H1 (cell line): ENCODE data around the gene HLA-A. TPM values are rescaled to one million over a fixed set of nuclear protein-coding genes. Genes with fewer than 3 reads are reported as not detected.
A peak's percentile ranks its signal among the peaks of the same experiment; 100 is the strongest.

Source experiments
- CTCF ChIA-PET: fragments of 300-600 bp; sonication (Branson Sonifier 250); formaldehyde crosslinking; loops from one replicate; lab custom pipeline; 2021; ENCODE audit not compliant: partially characterized antibody; lab: Charles Lee
- POLR2A ChIA-PET: fragments of 300-600 bp; sonication (Branson Sonifier 250); formaldehyde crosslinking; loops from one replicate; lab custom pipeline; 2021; ENCODE audit warnings: inconsistent platforms; ENCODE audit not compliant: partially characterized antibody; lab: Charles Lee
- DNase-seq, 2 experiments: peaks; one replicate each; pipeline versions ENCODE4 v3.0.0 to v3.0.0-alpha.2; 2010 to 2022; ENCODE audit warnings: low spot score in 2 of 2, low read depth in 1 of 2, mixed read lengths in 1 of 2
- FAIRE-seq: peaks from 2 replicates; lab custom pipeline; 2011; peaks lifted over from hg19 to GRCh38; lab: Jason Lieb, UNC
- H2AFZ ChIP-seq: 2 replicates; pipeline ENCODE4 v1.8.1; 2012; ENCODE audit warnings: low read length, inconsistent platforms
- H2AK5ac ChIP-seq: 2 replicates; pipeline ENCODE4 v1.6.1; 2013; ENCODE audit warnings: low read depth, low read length
- H2BK120ac ChIP-seq: replicated peaks from 2 replicates; pipeline ENCODE3; 2013; ENCODE audit warnings: low read depth, low read length, inconsistent platforms
- H2BK12ac ChIP-seq: 2 replicates; pipeline ENCODE4 v1.6.1; 2013; ENCODE audit warnings: low read depth, low read length
- H2BK15ac ChIP-seq: 2 replicates; pipeline ENCODE4 v1.6.1; 2013; ENCODE audit warnings: low read length
- H2BK20ac ChIP-seq: 2 replicates; pipeline ENCODE4 v1.6.1; 2013; ENCODE audit warnings: low read length
- H2BK5ac ChIP-seq: 2 replicates; pipeline ENCODE4 v1.6.1; 2013; ENCODE audit warnings: low read depth, low read length
- H3K14ac ChIP-seq: 2 replicates; pipeline ENCODE4 v1.6.1; 2013; ENCODE audit warnings: inconsistent platforms; ENCODE audit not compliant: insufficient read length
- H3K18ac ChIP-seq: 2 replicates; pipeline ENCODE4 v1.6.1; 2013; ENCODE audit warnings: low read length; ENCODE audit errors: extremely low read depth
- H3K23ac ChIP-seq: 2 replicates; pipeline ENCODE4 v1.6.1; 2013; ENCODE audit warnings: inconsistent platforms; ENCODE audit not compliant: insufficient read length
- H3K23me2 ChIP-seq: 2 replicates; pipeline ENCODE4 v1.6.1; 2013; ENCODE audit warnings: low read depth, low read length
- H3K27ac ChIP-seq: 2 replicates; pipeline ENCODE4 v1.6.1; 2011; ENCODE audit warnings: low read depth, low read length, inconsistent platforms
- H3K27me3 ChIP-seq, 4 experiments: replicated peaks in 1 of 4; 1 replicate in 1 of 4; 2 replicates in 3 of 4; pipeline versions ENCODE4 v1.6.1 to v1.8.1; 2011 to 2013; ENCODE audit warnings: low read length in 3 of 4, mild to moderate bottlenecking in 3 of 4, inconsistent platforms in 2 of 4, mixed read lengths in 2 of 4, moderate library complexity in 1 of 4; ENCODE audit not compliant: control insufficient read depth in 3 of 4, insufficient read depth in 3 of 4; ENCODE audit errors: extremely low read depth in 1 of 4
- H3K36me3 ChIP-seq, 4 experiments: 2 replicates each; pipeline versions ENCODE4 v1.6.1 to v1.8.1; 2011 to 2013; ENCODE audit warnings: mild to moderate bottlenecking in 4 of 4, low read length in 3 of 4, moderate library complexity in 2 of 4, control low read depth in 1 of 4, inconsistent platforms in 1 of 4; ENCODE audit not compliant: insufficient read depth in 4 of 4, control insufficient read depth in 2 of 4
- H3K4ac ChIP-seq: replicated peaks from 2 replicates; pipeline ENCODE3; 2013; ENCODE audit warnings: low read length, low read depth, mixed read lengths, inconsistent platforms; ENCODE audit not compliant: insufficient read length
- H3K4me1 ChIP-seq, 4 experiments: replicated peaks in 1 of 4; 1 replicate in 1 of 4; 2 replicates in 3 of 4; pipeline versions ENCODE4 v1.6.1 to v1.8.1; 2011 to 2013; ENCODE audit warnings: low read length in 3 of 4, inconsistent platforms in 2 of 4, mixed read lengths in 1 of 4; ENCODE audit not compliant: insufficient read depth in 4 of 4, control insufficient read depth in 3 of 4
- H3K4me2 ChIP-seq, 2 experiments: 2 replicates each; pipeline versions ENCODE4 v1.6.1 to v1.8.1; 2011 to 2013; ENCODE audit warnings: low read depth in 2 of 2, low read length in 2 of 2, control low read depth in 1 of 2, inconsistent platforms in 1 of 2, mild to moderate bottlenecking in 1 of 2; ENCODE audit not compliant: insufficient read depth in 1 of 2
- H3K4me3 ChIP-seq, 4 experiments: fragments of 200-600, 300-600 bp in 1 of 4; sonication (generic), shearing (Covaris generic), sonication (Bioruptor Twin) in 1 of 4; 2 replicates each; pipeline versions ENCODE4 v1.5.1 to v1.8.1; 2011 to 2016; ENCODE audit warnings: low read length in 4 of 4, low read depth in 3 of 4, control low read depth in 2 of 4, inconsistent platforms in 2 of 4, mild to moderate bottlenecking in 2 of 4, mixed read lengths in 1 of 4, moderate library complexity in 1 of 4; ENCODE audit not compliant: insufficient read depth in 2 of 4; ENCODE audit errors: extremely low read depth in 1 of 4
- H3K56ac ChIP-seq: replicated peaks from 2 replicates; pipeline ENCODE3; 2013; ENCODE audit warnings: low read depth, mild to moderate bottlenecking, mixed read lengths, low read length, inconsistent platforms; ENCODE audit not compliant: insufficient read length
- H3K79me1 ChIP-seq: 2 replicates; pipeline ENCODE4 v1.6.1; 2013; ENCODE audit warnings: low read depth, low read length, control low read depth
- H3K79me2 ChIP-seq, 2 experiments: 2 replicates each; pipeline versions ENCODE4 v1.6.1 to v1.8.1; 2012 to 2013; ENCODE audit warnings: low read length in 2 of 2, mild to moderate bottlenecking in 2 of 2, inconsistent platforms in 1 of 2; ENCODE audit not compliant: insufficient read depth in 2 of 2, control insufficient read depth in 1 of 2
- H3K9ac ChIP-seq, 4 experiments: replicated peaks in 1 of 4; 1 replicate in 1 of 4; 2 replicates in 3 of 4; pipeline versions ENCODE4 v1.6.1 to v1.8.1; 2011 to 2013; ENCODE audit warnings: low read depth in 3 of 4, low read length in 3 of 4, control low read depth in 2 of 4, mild to moderate bottlenecking in 2 of 4, moderate library complexity in 2 of 4, inconsistent platforms in 1 of 4; ENCODE audit errors: extremely low read depth in 1 of 4
- H3K9me3 ChIP-seq, 2 experiments: 2 replicates each; pipeline versions ENCODE4 v1.6.1 to v1.8.1; 2012 to 2013; ENCODE audit warnings: mild to moderate bottlenecking in 2 of 2, moderate library complexity in 2 of 2, control low read depth in 1 of 2, inconsistent platforms in 1 of 2, low read depth in 1 of 2, low read length in 1 of 2, mixed read lengths in 1 of 2; ENCODE audit not compliant: insufficient read depth in 2 of 2
- H4K20me1 ChIP-seq, 2 experiments: replicated peaks in 1 of 2; 2 replicates each; pipeline versions ENCODE3 to v1.8.1; 2011 to 2013; ENCODE audit warnings: inconsistent platforms in 2 of 2, low read length in 2 of 2, mild to moderate bottlenecking in 1 of 2; ENCODE audit not compliant: insufficient read depth in 2 of 2, control insufficient read depth in 1 of 2
- H4K5ac ChIP-seq: 2 replicates; pipeline ENCODE4 v1.6.1; 2013; ENCODE audit warnings: low read length, low read depth, mixed read lengths, inconsistent platforms; ENCODE audit not compliant: insufficient read length
- H4K8ac ChIP-seq: 2 replicates; pipeline ENCODE4 v1.8.0; 2013; ENCODE audit warnings: mild to moderate bottlenecking, moderate library complexity, low read length, inconsistent platforms; ENCODE audit not compliant: insufficient read depth; ENCODE audit errors: extremely low read depth
- H4K91ac ChIP-seq: replicated peaks from 2 replicates; pipeline ENCODE3; 2013; ENCODE audit warnings: low read length, mixed read lengths, inconsistent platforms; ENCODE audit not compliant: insufficient read length
- EP300 ChIP-seq, 2 experiments: IDR thresholded peaks; 1 replicate in 1 of 2; 2 replicates in 1 of 2; pipeline ENCODE4 v1.6.1; 2011 to 2012; ENCODE audit warnings: low read depth in 2 of 2, low read length in 2 of 2, mild to moderate bottlenecking in 2 of 2, borderline replicate concordance in 1 of 2, inconsistent platforms in 1 of 2, moderate library complexity in 1 of 2
- EZH2 ChIP-seq: fragments of 200-600 bp; sonication (generic); IDR thresholded peaks from 2 replicates; pipeline ENCODE4 v1.7.1; 2012; ENCODE audit warnings: low read depth, mild to moderate bottlenecking, moderate library complexity, low read length, inconsistent platforms; ENCODE audit not compliant: severe bottlenecking
- HDAC6 ChIP-seq: IDR thresholded peaks from one replicate; pipeline ENCODE4 v1.7.1; 2012; ENCODE audit warnings: low read depth, mild to moderate bottlenecking, inconsistent platforms, low read length, moderate library complexity
- NRF1 ChIP-seq: IDR thresholded peaks from 2 replicates; pipeline ENCODE4 v1.6.1; 2011; ENCODE audit warnings: mild to moderate bottlenecking, low read depth, low read length, improper control_type of control experiment
- POU5F1 ChIP-seq: IDR thresholded peaks from 2 replicates; pipeline ENCODE4 v1.6.1; 2011; ENCODE audit warnings: low read depth, mild to moderate bottlenecking, low read length, moderate library complexity
- RAD21 ChIP-seq, 2 experiments: IDR thresholded peaks in 1 of 2; conservative IDR thresholded peaks in 1 of 2; 2 replicates each; pipeline ENCODE4 v1.6.1; 2011; ENCODE audit warnings: low read depth in 2 of 2, low read length in 2 of 2, improper control_type of control experiment in 1 of 2, inconsistent platforms in 1 of 2, mild to moderate bottlenecking in 1 of 2, moderate library complexity in 1 of 2
- TAF7 ChIP-seq: optimal IDR thresholded peaks from 2 replicates; pipeline ENCODE3; 2011; ENCODE audit warnings: low read depth, mild to moderate bottlenecking, inconsistent platforms, low read length, moderate library complexity, borderline replicate concordance
- TEAD4 ChIP-seq: IDR thresholded peaks from 2 replicates; pipeline ENCODE4 v1.6.1; 2012; ENCODE audit warnings: low read depth, low read length, inconsistent platforms, mixed read lengths
- YY1 ChIP-seq: IDR thresholded peaks from 2 replicates; pipeline ENCODE4 v1.6.1; 2011; ENCODE audit warnings: low read depth, mild to moderate bottlenecking, low read length
- whole genome bisulfite sequencing, 2 experiments: shearing (Covaris generic) in 1 of 2; methylation state at CpG; one replicate each; pipeline versions ENCODE4 v1.1.6 to v1.1.7; 2013 to 2015; ENCODE audit warnings: low lambda C conversion rate in 2 of 2, mixed read lengths in 2 of 2, inconsistent platforms in 1 of 2, low coverage in 1 of 2, missing lambda C conversion rate in 1 of 2; ENCODE audit not compliant: insufficient replicate concordance in 2 of 2, insufficient coverage in 1 of 2, insufficient read length in 1 of 2; ENCODE audit errors: extremely low coverage in 1 of 2, missing lambda C conversion rate in 1 of 2; 5-methylcytosine and 5-hydroxymethylcytosine counted together
- polyA plus RNA-seq, 7 experiments: library from polyadenylated mRNA; depleted of rRNA in 3 of 7; stranded (reverse) in 5 of 7; unstranded in 2 of 7; fragments of >200 nt in 5 of 7; fragments of 200-250 nt in 2 of 7; gene quantifications; 1 replicate in 5 of 7; 2 replicates in 1 of 7; 4 replicates in 1 of 7; pipeline versions ENCODE4 v1.2.1 to v1.2.3, GENCODE V29; 2011 to 2013; ENCODE audit warnings: missing spikeins in 2 of 7, mixed read lengths in 2 of 7
- total RNA-seq: library from RNA; stranded (reverse); fragmentation: NEBNext Ultra II Directional; extraction: Animal tissue kit (Norgen Biotek cat#: 25700); gene quantifications from 2 replicates; pipeline ENCODE4 v1.2.1, GENCODE V29; 2021

HLA-A gene
- total and polyA plus RNA-seq, 2 of the 8 experiments (the other 6 are each of a cell fraction or from before 2014, with no cell fraction given): 221 to 474 TPM

GRCh38 chr6:29925321-29925720 lies 17.0 kb upstream of the HLA-A start:
- Histone ChIP-seq H4K91ac (no peak overlapping the region), H3K79me1 (no peaks in the 10 kb centered on the region), H2BK120ac (no peak overlapping the region), H2BK5ac (no peak overlapping the region), H2BK15ac (0 out of 2 replicates have a peak overlapping the region, but pooled peaks have one; percentile 40), H2BK20ac (no peak overlapping the region), H4K8ac (no peak overlapping the region), H2BK12ac (no peak overlapping the region), H3K4me2 (no peak overlapping the region; a peak in 1 of 4 replicates), H3K79me2 (no peaks in the 10 kb centered on the region), H3K23me2 (peaks cover 9% of the 10 kb centered on the region), H3K27me3 (no peaks in the 10 kb centered on the region; a peak in 2 of 7 replicates), H3K9me3 (no peaks in the 10 kb centered on the region; a peak in 1 of 4 replicates), H3K18ac (no peak overlapping the region), H3K14ac (no peak overlapping the region), H4K5ac (no peak overlapping the region), H3K56ac (no peak overlapping the region), H3K4me1 (peaks cover 0 to 2% (median 0%) of the 10 kb centered on the region in 4 experiments; a peak in 1 of 7 replicates), H3K23ac (no peak overlapping the region), H3K9ac (no peak overlapping the region), H4K20me1 (no peaks in the 10 kb centered on the region), H3K27ac (no peak overlapping the region), H3K36me3 (no peaks in the 10 kb centered on the region), H3K4me3 (no peak overlapping the region), H2AK5ac (no peak overlapping the region), H2AFZ (no peak overlapping the region), H3K4ac (no peak overlapping the region)
- ChIA-PET CTCF (interaction anchor here (0.7 to 0.9 kb wide), 2 partner anchors 41 to 59 kb away, joined by 3 to 4 read pairs; no protein-coding TSS in a partner anchor), POLR2A (interaction anchor here (0.7 kb wide), 1 partner anchor 16 kb away, joined by 3 read pairs; no protein-coding TSS in a partner anchor)
- DNase-seq (no peak), FAIRE-seq (no peak)
- TF ChIP-seq NRF1: no peak
- no peak for TF ChIP-seq TEAD4
- no peak for TF ChIP-seq EP300 (IDR thresholded peaks at IDR 0.05; ENCODE audit: borderline replicate concordance in 1 of 2, low read depth in 2 of 2, low read length in 2 of 2)
- no peak for TF ChIP-seq HDAC6
- TF ChIP-seq RAD21 (IDR thresholded peaks at IDR 0.05 in 1 of 2, conservative IDR thresholded peaks at IDR 0.05 in 1 of 2; ENCODE audit: low read depth in 2 of 2, low read length in 2 of 2): no peak
- TF ChIP-seq YY1: no peak
- no peak for TF ChIP-seq EZH2
- TF ChIP-seq TAF7: no peak
- no peak for TF ChIP-seq POU5F1
- 86% methylated on average over 6 of the region's 6 CpGs; no CpG with 5 or more reads in 1 of the 2 experiments for WGBS, 2 experiments
